ENCODE results near the gene ANAPC16.
"Not testable (repeated sequence)": the region's sequence is repeated elsewhere in the genome, so short reads cannot be mapped to it uniquely, and the experiment has no call there.

- TF ChIP-seq TAF1 (IDR thresholded peaks at IDR 0.05; ENCODE audit: borderline replicate concordance, low read depth, low read length); POLR2A (IDR thresholded peaks at IDR 0.05; ENCODE audit: low read depth, low read length): not testable (repeated sequence)
Measured at GRCh38 chr10:72211381-72211780, 4.4 kb upstream of the ANAPC16 start.
